ENCODE measurements around the gene MAJIN. TPM values are rescaled to one million over a fixed set of nuclear protein-coding genes. Genes with fewer than 3 reads are reported as not detected.
A peak's percentile ranks its signal among the peaks of the same experiment; 100 is the strongest.

MAJIN gene
- total RNA-seq, 1 donor: not detected

DNA sequence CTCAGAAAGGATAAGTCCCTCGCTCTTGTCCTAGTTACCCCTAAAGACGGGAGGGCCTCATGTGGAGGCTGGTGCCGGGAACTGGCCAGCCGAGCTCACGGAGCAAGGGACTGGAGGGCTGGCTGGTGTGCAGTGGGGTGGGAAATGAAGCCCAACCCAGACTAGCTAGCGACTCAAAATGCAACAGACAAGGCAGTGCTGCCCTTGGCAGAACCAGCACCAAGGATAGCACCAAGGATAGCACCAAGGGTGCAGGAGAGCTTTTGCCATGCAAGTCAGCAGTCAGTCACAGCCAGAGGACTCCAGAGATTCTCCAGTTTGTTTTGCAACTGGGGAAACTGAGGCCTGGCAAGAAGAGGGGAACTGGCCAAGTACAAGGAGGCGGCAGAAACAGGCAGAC lies 31.4 kb upstream of the MAJIN start:
- H3K27me3 ChIP-seq (ENCODE audit: insufficient read depth, low read length): no peaks in the 10 kb centered on the region

GRCh38 chr11:65002706-65003105 lies 30.8 kb upstream of the MAJIN start:
- Histone ChIP-seq H3K4me2 (ENCODE audit: insufficient read depth, low read length) (no peak overlapping the region), H3K27me3 (ENCODE audit: insufficient read depth, low read length) (no peaks in the 10 kb centered on the region), H3K4me3 (ENCODE audit: insufficient read depth, low read length) (no peak overlapping the region), H3K27ac (ENCODE audit: low read depth, low read length) (no peak overlapping the region), H3K79me2 (ENCODE audit: insufficient read depth, low read length) (no peaks in the 10 kb centered on the region), H3K9me3 (ENCODE audit: low read depth, low read length) (no peaks in the 10 kb centered on the region), H2AFZ (ENCODE audit: low read length) (no peak overlapping the region), H4K20me1 (ENCODE audit: insufficient read depth, low read length) (no peaks in the 10 kb centered on the region), H3K4me1 (ENCODE audit: insufficient read depth, low read length) (peaks cover 12% of the 10 kb centered on the region), H3K36me3 (ENCODE audit: insufficient read depth, low read length) (no peaks in the 10 kb centered on the region)
- TF ChIP-seq, protein P1, sequence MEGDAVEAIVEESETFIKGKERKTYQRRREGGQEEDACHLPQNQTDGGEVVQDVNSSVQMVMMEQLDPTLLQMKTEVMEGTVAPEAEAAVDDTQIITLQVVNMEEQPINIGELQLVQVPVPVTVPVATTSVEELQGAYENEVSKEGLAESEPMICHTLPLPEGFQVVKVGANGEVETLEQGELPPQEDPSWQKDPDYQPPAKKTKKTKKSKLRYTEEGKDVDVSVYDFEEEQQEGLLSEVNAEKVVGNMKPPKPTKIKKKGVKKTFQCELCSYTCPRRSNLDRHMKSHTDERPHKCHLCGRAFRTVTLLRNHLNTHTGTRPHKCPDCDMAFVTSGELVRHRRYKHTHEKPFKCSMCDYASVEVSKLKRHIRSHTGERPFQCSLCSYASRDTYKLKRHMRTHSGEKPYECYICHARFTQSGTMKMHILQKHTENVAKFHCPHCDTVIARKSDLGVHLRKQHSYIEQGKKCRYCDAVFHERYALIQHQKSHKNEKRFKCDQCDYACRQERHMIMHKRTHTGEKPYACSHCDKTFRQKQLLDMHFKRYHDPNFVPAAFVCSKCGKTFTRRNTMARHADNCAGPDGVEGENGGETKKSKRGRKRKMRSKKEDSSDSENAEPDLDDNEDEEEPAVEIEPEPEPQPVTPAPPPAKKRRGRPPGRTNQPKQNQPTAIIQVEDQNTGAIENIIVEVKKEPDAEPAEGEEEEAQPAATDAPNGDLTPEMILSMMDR (IDR thresholded peaks at IDR 0.05; ENCODE audit: extremely low read depth, low read depth, low read length): no peak
- DNase-seq (ENCODE audit: insufficient read length, low spot score, missing footprints): no peak

More for the DNA sequence above, 31.4 kb upstream of the MAJIN start:
- Histone ChIP-seq H3K27ac (ENCODE audit: low read depth, low read length) (no peak overlapping the region), H4K20me1 (ENCODE audit: insufficient read depth, low read length) (no peaks in the 10 kb centered on the region), H3K4me3 (ENCODE audit: insufficient read depth, low read length) (no peak overlapping the region), H3K9me3 (ENCODE audit: low read depth, low read length) (no peaks in the 10 kb centered on the region), H2AFZ (ENCODE audit: low read length) (no peak overlapping the region), H3K4me1 (ENCODE audit: insufficient read depth, low read length) (peaks cover 13% of the 10 kb centered on the region), H3K79me2 (ENCODE audit: insufficient read depth, low read length) (no peaks in the 10 kb centered on the region), H3K36me3 (ENCODE audit: insufficient read depth, low read length) (no peaks in the 10 kb centered on the region), H3K4me2 (ENCODE audit: insufficient read depth, low read length) (no peak overlapping the region)
- TF ChIP-seq, protein P1 (IDR thresholded peaks at IDR 0.05; ENCODE audit: extremely low read depth, low read depth, low read length): no peak
- DNase-seq (ENCODE audit: insufficient read length, low spot score, missing footprints): peak; percentile 86

- Histone ChIP-seq H4K20me1 (ENCODE audit: insufficient read depth, low read length) (no peaks in the 10 kb centered on the region), H3K4me2 (ENCODE audit: insufficient read depth, low read length) (no peak overlapping the region), H3K79me2 (ENCODE audit: insufficient read depth, low read length) (no peaks in the 10 kb centered on the region), H3K27me3 (ENCODE audit: insufficient read depth, low read length) (no peaks in the 10 kb centered on the region), H3K4me3 (ENCODE audit: insufficient read depth, low read length) (no peak overlapping the region), H3K9me3 (ENCODE audit: low read depth, low read length) (no peaks in the 10 kb centered on the region), H3K4me1 (ENCODE audit: insufficient read depth, low read length) (peaks cover 9% of the 10 kb centered on the region), H2AFZ (ENCODE audit: low read length) (no peak overlapping the region), H3K27ac (ENCODE audit: low read depth, low read length) (no peak overlapping the region), H3K36me3 (ENCODE audit: insufficient read depth, low read length) (no peaks in the 10 kb centered on the region)
- TF ChIP-seq, protein P1 (IDR thresholded peaks at IDR 0.05; ENCODE audit: extremely low read depth, low read depth, low read length): no peak
- DNase-seq (ENCODE audit: insufficient read length, low spot score, missing footprints): no peak
Observed at GRCh38 chr11:64999478-64999877, 27.6 kb upstream of the MAJIN start.

GRCh38 chr11:64998690-64999431 lies 27.0 kb upstream of the MAJIN start:
- no peaks in the 10 kb centered on the region for H3K27me3 ChIP-seq (ENCODE audit: insufficient read depth, low read length)
- no peaks in the 10 kb centered on the region for H4K20me1 ChIP-seq (ENCODE audit: insufficient read depth, low read length)
- no peaks in the 10 kb centered on the region for H3K79me2 ChIP-seq (ENCODE audit: insufficient read depth, low read length)
- peaks cover 9% of the 10 kb centered on the region for H3K4me1 ChIP-seq (ENCODE audit: insufficient read depth, low read length)
- H2AFZ ChIP-seq (ENCODE audit: low read length): no peak overlapping the region
- TF ChIP-seq, protein P1 (IDR thresholded peaks at IDR 0.05; ENCODE audit: extremely low read depth, low read depth, low read length): no peak
- no peak overlapping the region for H3K4me3 ChIP-seq (ENCODE audit: insufficient read depth, low read length)
- H3K36me3 ChIP-seq (ENCODE audit: insufficient read depth, low read length): no peaks in the 10 kb centered on the region
- no peak for DNase-seq (ENCODE audit: insufficient read length, low spot score, missing footprints)
- no peaks in the 10 kb centered on the region for H3K9me3 ChIP-seq (ENCODE audit: low read depth, low read length)
- H3K27ac ChIP-seq (ENCODE audit: low read depth, low read length): no peak overlapping the region
- no peak overlapping the region for H3K4me2 ChIP-seq (ENCODE audit: insufficient read depth, low read length)

Measured in osteoblast (primary cell).